H1 (cell line): Measurements from ENCODE around the gene TLR10.

Experiments
- BCL11A ChIP-seq, 2 experiments: IDR thresholded peaks; one replicate each; pipeline ENCODE4 v1.6.1; 2011; ENCODE audit warnings: low read depth in 2 of 2, low read length in 2 of 2, mild to moderate bottlenecking in 2 of 2
- CHD2 ChIP-seq: IDR thresholded peaks from 2 replicates; pipeline ENCODE4 v1.6.1; 2012; ENCODE audit warnings: low read length, improper control_type of control experiment
- HDAC6 ChIP-seq: IDR thresholded peaks from one replicate; pipeline ENCODE4 v1.7.1; 2012; ENCODE audit warnings: low read depth, mild to moderate bottlenecking, inconsistent platforms, low read length, moderate library complexity
- JUND ChIP-seq: IDR thresholded peaks from 2 replicates; pipeline ENCODE4 v1.6.1; 2011; ENCODE audit warnings: mild to moderate bottlenecking, improper control_type of control experiment, low read length
- POLR2AphosphoS5 ChIP-seq: IDR thresholded peaks from 2 replicates; pipeline ENCODE4 v1.6.1; 2011; ENCODE audit warnings: low read depth, low read length
- ZNF274 ChIP-seq: IDR thresholded peaks from 2 replicates; pipeline ENCODE4 v1.7.0; 2012; ENCODE audit warnings: low read length, borderline replicate concordance; ENCODE audit errors: extremely low read depth
- TF ChIP-seq, protein P1 (sequence below), 3 experiments: IDR thresholded peaks; 1 replicate in 2 of 3; 2 replicates in 1 of 3; pipeline versions ENCODE4 v1.5.1 to v1.6.1; 2011; ENCODE audit warnings: low read length in 3 of 3, mild to moderate bottlenecking in 3 of 3, inconsistent platforms in 2 of 3, low read depth in 1 of 3, moderate library complexity in 1 of 3; ENCODE audit not compliant: insufficient read depth in 1 of 3; ENCODE audit errors: control extremely low read depth in 1 of 3

DNA sequence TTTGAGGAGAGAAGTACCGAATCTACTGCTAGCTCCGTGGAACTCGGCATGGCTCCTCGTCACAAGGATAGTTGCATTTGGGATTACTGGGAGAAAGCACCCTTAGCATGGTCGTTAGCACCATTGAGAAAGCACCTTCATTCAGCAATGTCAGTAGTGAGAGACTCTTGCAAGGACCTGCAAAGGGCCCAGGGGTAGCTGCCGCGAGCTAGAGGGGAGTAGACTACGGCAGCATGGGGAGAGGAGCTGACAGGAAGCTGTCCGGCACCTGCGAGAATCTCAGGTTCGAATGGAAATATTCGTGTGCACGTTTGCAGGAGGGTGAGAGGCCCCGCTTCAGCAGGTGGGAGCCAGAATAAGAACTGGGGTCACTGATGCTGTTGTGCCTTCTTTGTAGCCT is 20.2 kb downstream of the TLR10 start:
- TF ChIP-seq, protein P1, sequence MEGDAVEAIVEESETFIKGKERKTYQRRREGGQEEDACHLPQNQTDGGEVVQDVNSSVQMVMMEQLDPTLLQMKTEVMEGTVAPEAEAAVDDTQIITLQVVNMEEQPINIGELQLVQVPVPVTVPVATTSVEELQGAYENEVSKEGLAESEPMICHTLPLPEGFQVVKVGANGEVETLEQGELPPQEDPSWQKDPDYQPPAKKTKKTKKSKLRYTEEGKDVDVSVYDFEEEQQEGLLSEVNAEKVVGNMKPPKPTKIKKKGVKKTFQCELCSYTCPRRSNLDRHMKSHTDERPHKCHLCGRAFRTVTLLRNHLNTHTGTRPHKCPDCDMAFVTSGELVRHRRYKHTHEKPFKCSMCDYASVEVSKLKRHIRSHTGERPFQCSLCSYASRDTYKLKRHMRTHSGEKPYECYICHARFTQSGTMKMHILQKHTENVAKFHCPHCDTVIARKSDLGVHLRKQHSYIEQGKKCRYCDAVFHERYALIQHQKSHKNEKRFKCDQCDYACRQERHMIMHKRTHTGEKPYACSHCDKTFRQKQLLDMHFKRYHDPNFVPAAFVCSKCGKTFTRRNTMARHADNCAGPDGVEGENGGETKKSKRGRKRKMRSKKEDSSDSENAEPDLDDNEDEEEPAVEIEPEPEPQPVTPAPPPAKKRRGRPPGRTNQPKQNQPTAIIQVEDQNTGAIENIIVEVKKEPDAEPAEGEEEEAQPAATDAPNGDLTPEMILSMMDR (IDR thresholded peaks at IDR 0.05; ENCODE audit: control extremely low read depth in 1 of 3, insufficient read depth in 1 of 3, low read depth in 1 of 3, low read length in 3 of 3), result no peak
- TF ChIP-seq JUND, result no peak
- no peak for TF ChIP-seq BCL11A (IDR thresholded peaks at IDR 0.05; ENCODE audit: low read depth in 2 of 2, low read length in 2 of 2)
- TF ChIP-seq CHD2, result no peak
- no peak for TF ChIP-seq POLR2AphosphoS5
- no peak for TF ChIP-seq ZNF274
- no peak for TF ChIP-seq HDAC6
